Gastroesophageal sphincter (tissue), 3 donors: ENCODE measurements around the gene RAB44.
A peak's percentile ranks its signal among the peaks of the same experiment; 100 is the strongest.

Experiments used
- EP300 ChIP-seq: sonication (generic); formaldehyde crosslinking; IDR thresholded peaks from one replicate; pipeline ENCODE4 v1.6.1; 2017; ENCODE audit warnings: antibody characterized with exemption, mild to moderate bottlenecking
- POLR2A ChIP-seq, 2 donors: fragments of 450-650 bp; IDR thresholded peaks; one replicate each; pipeline ENCODE4 v1.6.1; 2017; ENCODE audit warnings: antibody characterized with exemption in 2 of 2, mild to moderate bottlenecking in 2 of 2, moderate library complexity in 1 of 2
- POLR2AphosphoS5 ChIP-seq: sonication (generic); formaldehyde crosslinking; IDR thresholded peaks from one replicate; pipeline ENCODE4 v1.6.1; 2017; ENCODE audit warnings: antibody characterized with exemption
- TF ChIP-seq, protein P1 (sequence below), 4 experiments: fragments of 200-600 bp in 2 of 4; fragments of 450-650 bp in 2 of 4; sonication (generic) in 1 of 4; IDR thresholded peaks; one replicate each; pipeline ENCODE4 v1.5.1; 2017 to 2019; ENCODE audit warnings: antibody characterized with exemption in 4 of 4, mild to moderate bottlenecking in 2 of 4, moderate library complexity in 2 of 4

DNA sequence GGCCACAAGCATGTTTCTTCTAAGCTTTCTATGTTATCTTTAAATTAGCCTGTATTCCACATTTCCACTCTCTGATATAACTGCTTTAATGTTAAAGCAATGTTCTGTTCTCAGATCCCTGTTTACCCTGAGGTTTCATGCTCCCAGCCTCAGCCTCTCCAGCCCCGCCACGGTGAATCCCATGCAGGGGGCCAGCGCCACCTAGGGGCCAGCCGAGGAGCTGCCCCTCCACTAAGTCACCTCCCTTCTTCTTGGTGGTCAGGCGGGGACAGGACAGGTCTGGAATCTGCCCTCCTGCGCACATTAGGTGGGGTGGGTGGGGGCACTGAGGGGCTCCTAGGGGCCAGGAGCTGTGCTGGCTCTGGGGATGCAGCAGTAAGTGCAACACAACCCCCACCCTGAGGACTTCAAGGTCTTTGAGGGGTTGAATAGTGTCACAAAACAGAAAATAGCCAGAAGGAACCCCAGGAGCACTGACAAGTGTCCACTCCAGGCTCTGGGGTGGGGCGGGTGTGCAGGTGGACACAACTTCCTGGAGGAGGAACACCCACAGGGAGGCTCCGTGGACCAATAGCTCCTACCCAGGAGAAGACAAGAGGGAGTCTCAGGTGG, 61.6 kb downstream of the RAB44 start:
- peak in 1 of 2 donors; percentile 3 for TF ChIP-seq POLR2A (IDR thresholded peaks at IDR 0.05)
- no peak for TF ChIP-seq EP300
- TF ChIP-seq, protein P1, sequence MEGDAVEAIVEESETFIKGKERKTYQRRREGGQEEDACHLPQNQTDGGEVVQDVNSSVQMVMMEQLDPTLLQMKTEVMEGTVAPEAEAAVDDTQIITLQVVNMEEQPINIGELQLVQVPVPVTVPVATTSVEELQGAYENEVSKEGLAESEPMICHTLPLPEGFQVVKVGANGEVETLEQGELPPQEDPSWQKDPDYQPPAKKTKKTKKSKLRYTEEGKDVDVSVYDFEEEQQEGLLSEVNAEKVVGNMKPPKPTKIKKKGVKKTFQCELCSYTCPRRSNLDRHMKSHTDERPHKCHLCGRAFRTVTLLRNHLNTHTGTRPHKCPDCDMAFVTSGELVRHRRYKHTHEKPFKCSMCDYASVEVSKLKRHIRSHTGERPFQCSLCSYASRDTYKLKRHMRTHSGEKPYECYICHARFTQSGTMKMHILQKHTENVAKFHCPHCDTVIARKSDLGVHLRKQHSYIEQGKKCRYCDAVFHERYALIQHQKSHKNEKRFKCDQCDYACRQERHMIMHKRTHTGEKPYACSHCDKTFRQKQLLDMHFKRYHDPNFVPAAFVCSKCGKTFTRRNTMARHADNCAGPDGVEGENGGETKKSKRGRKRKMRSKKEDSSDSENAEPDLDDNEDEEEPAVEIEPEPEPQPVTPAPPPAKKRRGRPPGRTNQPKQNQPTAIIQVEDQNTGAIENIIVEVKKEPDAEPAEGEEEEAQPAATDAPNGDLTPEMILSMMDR (IDR thresholded peaks at IDR 0.05) = peak; percentile 93 to 99 (median 98)
- TF ChIP-seq POLR2AphosphoS5 = no peak
